Measurements from ENCODE around the gene EDC4.

Gene EDC4

GRCh38 chr16:67928147-67928546 is 55.3 kb downstream of the EDC4 start:
- TF ChIP-seq, protein P1, sequence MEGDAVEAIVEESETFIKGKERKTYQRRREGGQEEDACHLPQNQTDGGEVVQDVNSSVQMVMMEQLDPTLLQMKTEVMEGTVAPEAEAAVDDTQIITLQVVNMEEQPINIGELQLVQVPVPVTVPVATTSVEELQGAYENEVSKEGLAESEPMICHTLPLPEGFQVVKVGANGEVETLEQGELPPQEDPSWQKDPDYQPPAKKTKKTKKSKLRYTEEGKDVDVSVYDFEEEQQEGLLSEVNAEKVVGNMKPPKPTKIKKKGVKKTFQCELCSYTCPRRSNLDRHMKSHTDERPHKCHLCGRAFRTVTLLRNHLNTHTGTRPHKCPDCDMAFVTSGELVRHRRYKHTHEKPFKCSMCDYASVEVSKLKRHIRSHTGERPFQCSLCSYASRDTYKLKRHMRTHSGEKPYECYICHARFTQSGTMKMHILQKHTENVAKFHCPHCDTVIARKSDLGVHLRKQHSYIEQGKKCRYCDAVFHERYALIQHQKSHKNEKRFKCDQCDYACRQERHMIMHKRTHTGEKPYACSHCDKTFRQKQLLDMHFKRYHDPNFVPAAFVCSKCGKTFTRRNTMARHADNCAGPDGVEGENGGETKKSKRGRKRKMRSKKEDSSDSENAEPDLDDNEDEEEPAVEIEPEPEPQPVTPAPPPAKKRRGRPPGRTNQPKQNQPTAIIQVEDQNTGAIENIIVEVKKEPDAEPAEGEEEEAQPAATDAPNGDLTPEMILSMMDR (IDR thresholded peaks at IDR 0.05; ENCODE audit: low read depth, low read length, missing control alignments): no peak
- in situ Hi-C loops (cut with HindIII; ENCODE audit: low pct_ligation_motif_present, low sequenced_read_pairs): no loop called here
- H3K27me3 ChIP-seq (replicated peaks): no peaks in the 10 kb centered on the region
- H3K36me3 ChIP-seq (replicated peaks): peaks cover 11% of the 10 kb centered on the region
- no peak overlapping the region for H3K27ac ChIP-seq
- no peak for DNase-seq
- H3K4me3 ChIP-seq (ENCODE audit: low read depth, low read length): no peak overlapping the region

DNA sequence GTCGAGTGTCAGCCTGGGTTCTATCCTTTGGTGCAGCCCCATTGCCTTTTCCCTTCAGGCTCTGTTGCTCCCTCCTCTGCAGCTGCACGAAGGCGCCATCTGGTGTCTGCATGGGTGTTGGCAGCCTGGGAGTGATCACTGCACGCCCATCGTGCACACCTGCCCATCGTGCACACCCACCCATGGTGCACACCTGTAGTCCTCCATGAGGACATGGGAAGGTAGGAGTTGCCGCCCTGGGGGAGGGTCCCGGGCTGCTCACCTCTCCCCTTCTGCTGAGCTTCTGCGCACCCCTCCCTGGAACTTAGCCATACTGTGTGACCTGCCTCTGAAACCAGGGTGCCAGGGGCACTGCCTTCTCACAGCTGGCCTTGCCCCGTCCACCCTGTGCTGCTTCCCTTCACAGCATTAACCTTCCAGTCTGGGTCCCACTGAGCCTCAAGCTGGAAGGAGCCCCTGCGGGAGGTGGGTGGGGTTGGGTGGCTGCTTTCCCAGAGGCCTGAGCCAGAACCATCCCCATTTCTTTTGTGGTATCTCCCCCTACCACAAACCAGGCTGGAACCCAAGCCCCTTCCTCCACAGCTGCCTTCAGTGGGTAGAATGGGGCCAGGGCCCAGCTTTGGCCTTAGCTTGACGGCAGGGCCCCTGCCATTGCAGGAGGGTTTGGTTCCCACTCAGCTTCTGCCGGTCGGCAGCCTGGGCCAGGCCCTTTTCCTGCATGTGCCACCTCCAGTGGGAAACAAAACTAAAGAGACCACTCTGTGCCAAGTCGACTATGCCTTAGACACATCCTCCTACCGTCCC is 55.9 kb downstream of the EDC4 start:
- TF ChIP-seq, protein P1 (IDR thresholded peaks at IDR 0.05; ENCODE audit: low read depth, low read length, missing control alignments): peak; percentile 92
- Histone ChIP-seq H3K4me3 (ENCODE audit: low read depth, low read length) (no peak overlapping the region), H3K27ac (no peak overlapping the region), H3K36me3 (replicated peaks) (peaks cover 11% of the 10 kb centered on the region), H3K27me3 (replicated peaks) (no peaks in the 10 kb centered on the region)
- in situ Hi-C loops (cut with HindIII; ENCODE audit: low pct_ligation_motif_present, low sequenced_read_pairs): no loop called here
- peak; percentile 34 for DNase-seq

GRCh38 chr16:67930191-67930590 is 57.3 kb downstream of the EDC4 start:
- DNase-seq: no peak
- in situ Hi-C loops (cut with HindIII; ENCODE audit: low pct_ligation_motif_present, low sequenced_read_pairs): no loop called here
- Histone ChIP-seq H3K4me3 (ENCODE audit: low read depth, low read length) (no peak overlapping the region), H3K36me3 (replicated peaks) (peaks cover 11% of the 10 kb centered on the region), H3K27ac (no peak overlapping the region), H3K27me3 (replicated peaks) (no peaks in the 10 kb centered on the region)
- TF ChIP-seq, protein P1 (IDR thresholded peaks at IDR 0.05; ENCODE audit: low read depth, low read length, missing control alignments): no peak

- peaks cover 11% of the 10 kb centered on the region for H3K36me3 ChIP-seq (replicated peaks)
- H3K27ac ChIP-seq: no peak overlapping the region
- TF ChIP-seq, protein P1 (IDR thresholded peaks at IDR 0.05; ENCODE audit: low read depth, low read length, missing control alignments): no peak
- DNase-seq: no peak
- H3K4me3 ChIP-seq (ENCODE audit: low read depth, low read length): no peak overlapping the region
- H3K27me3 ChIP-seq (replicated peaks): no peaks in the 10 kb centered on the region
- in situ Hi-C loops (cut with HindIII; ENCODE audit: low pct_ligation_motif_present, low sequenced_read_pairs): no loop called here
Measured at GRCh38 chr16:67930678-67931211, 57.9 kb downstream of the EDC4 start.
